Stimulated activated CD8-positive, alpha-beta memory T cell treated with anti-CD3 and anti-CD28 coated beads, Interleukin-12 subunit alpha, Interleukin-12 subunit beta, amount 100 ng/mL, for 4 hours (primary cell): ENCODE data around the gene OR52N5.

Experiments
- DNase-seq: peaks from one replicate; pipeline ENCODE4 v3.0.0-alpha.2; 2020; ENCODE audit warnings: low read depth

Gene OR52N5

GRCh38 chr11:5783255-5783654 is at the start of gene OR52N5:
TSS of gene OR52N5 (minus strand) at chr11:5783355. CDS start at chr11:5778634, 4,721 bp downstream.
- DNase-seq: no peak

DNA sequence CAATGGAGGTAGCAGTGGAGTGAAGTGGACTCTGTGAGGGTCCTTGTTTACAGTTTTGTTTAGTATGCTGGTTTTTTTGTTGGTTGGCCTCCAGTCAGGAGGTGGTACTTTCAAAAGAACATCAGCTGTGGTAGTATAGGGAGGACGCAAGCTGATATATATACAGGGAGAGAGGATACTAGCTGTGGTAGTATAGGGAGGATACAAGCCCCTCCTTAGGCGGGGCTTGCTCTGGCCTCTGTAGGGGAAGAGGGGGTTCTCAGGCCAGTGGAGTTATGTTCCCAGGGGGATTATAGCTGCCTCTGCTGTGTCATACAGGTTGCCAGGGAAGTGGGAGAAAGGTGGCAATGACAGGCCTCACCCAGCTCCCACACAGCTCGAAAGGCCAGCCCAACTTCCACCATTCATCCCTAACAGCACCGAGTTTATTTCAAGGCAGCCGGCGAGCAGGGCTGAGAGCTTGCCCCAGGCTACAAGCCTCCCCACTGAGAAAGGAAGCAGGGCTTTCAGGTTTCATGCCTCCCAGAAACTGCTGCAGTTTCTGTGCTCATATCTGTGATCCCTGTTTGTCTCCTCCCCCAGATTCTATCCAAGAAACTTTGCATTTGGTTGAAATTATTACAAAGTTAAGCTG is 48.2 kb upstream of the OR52N5 start:
- no peak for DNase-seq

GRCh38 chr11:5818245-5818886 is 35.2 kb upstream of the OR52N5 start:
- no peak for DNase-seq

DNA sequence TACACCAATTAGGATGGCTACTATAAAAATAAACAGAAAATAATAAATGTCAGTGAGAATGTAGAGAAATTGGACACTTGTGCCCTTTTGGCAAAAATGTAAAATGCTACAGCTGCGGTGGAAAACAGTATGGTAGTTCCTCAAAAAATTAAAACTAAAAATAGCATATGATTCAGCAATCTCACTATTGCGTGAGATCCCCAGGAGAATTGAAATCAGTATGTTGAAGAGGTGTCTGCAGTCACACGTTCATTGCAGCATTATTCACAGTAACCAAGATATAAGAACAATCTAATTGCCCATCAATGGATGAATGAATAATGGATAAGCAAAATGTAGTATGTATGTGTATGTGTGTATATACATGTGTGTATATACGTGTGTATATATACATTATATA is 32.4 kb upstream of the OR52N5 start:
- no peak for DNase-seq

- DNase-seq: no peak
Measured at GRCh38 chr11:5809905-5810795, 27.0 kb upstream of the OR52N5 start.

DNA sequence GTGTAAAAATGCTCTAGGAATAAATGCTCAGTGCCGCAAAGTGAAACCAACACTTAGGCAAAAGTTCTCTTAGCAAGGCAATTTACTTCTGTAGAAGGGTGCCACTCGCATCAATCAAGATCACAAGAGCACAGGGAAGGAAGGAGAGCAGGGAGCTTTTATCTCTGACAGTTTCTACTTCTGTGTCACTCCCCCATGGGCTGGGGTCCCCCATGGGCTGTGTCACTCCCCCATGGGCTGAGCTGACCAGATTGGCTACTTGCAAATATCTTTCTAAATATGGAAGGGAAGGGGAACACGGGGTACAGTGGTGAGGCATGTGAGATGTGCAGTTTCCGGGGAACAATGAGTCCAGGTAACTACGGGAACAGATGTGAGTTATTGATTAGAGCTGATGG is 26.0 kb upstream of the OR52N5 start:
- DNase-seq: no peak

DNA sequence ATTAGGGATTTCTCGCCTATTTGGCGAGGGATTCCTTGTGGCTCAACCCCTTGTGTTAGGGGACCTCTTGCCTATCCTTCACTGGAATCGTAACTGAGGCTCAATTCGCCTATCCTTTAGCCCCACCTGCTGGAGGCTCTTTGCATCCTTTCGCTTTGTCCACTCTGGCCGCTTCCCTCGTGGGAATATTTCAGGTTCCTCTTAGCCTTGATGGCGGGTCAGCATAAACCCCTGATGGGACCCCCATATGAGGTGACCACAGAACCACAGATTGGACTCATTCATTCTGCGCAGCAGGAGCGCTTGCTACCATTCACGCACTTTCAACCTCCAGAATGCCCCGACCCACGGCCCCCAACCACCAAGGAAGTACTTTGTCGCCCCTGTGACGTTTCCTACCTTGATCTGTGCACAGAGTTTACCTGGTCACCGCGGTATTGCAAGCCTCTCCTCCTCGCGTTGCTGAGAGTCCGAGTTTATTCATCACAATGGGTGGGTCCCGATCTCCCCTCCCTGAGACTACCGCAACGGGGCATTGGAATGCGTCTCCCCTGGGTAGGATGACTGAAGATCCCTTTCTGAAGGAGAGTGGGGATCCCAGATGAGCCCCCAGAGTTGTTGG is 25.5 kb upstream of the OR52N5 start, which contains the start of gene OR52N2:
OR52N2 (plus strand) TSS at position 425 of the 622 bp plus-strand sequence. CDS start 11,412 bp downstream, outside the sequence.
- peak; percentile 37 for DNase-seq

- no peak for DNase-seq
Measured at GRCh38 chr11:5807580-5807979, 24.4 kb upstream of the OR52N5 start.

DNA sequence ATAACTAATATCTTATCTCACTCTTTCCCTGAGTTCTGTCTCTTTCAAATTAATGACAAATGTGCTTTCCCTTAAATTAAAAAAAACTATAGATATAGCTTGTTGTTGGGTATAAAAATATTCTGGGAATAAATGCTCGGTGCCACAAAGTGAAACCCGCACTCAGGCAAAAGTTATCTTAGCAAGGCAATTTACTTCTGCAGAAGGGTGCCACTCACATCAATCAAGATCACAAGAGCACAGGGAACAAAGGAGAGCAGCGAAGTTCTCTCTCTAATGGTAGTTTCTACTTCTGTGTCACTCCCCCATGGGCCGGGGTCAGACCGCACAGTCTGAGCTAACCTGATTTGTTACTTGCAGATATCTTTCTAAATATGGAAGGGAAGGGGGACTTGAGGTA is 20.8 kb upstream of the OR52N5 start:
- no peak for DNase-seq

- DNase-seq: no peak
Measured at GRCh38 chr11:5796541-5796940, 13.4 kb upstream of the OR52N5 start.

GRCh38 chr11:5791165-5791564 is 8.0 kb upstream of the OR52N5 start, which contains the start of gene OR52N1:
TSS of gene OR52N1 (minus strand) at chr11:5791265. CDS start at chr11:5788816, 2,449 bp downstream.
- DNase-seq: no peak

DNA sequence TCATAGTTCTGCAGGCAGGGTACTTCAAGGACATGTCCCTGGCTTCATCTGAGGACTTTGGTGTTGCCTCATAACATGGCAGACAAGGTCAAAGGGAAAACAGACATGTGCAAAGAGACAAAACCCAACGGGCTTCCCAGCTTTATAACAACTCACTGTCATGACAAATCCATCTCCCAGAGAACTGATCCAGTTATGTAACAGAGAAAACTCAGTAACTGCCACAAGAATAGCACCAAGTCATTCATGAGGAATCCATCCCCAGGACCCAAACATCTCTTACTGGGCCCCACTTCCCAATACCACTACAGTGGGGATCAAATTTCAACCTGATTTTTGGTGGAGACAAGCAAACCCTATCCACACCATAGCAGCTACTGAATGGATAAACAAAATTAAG is 16.1 kb downstream of the OR52N5 start:
- no peak for DNase-seq

DNA sequence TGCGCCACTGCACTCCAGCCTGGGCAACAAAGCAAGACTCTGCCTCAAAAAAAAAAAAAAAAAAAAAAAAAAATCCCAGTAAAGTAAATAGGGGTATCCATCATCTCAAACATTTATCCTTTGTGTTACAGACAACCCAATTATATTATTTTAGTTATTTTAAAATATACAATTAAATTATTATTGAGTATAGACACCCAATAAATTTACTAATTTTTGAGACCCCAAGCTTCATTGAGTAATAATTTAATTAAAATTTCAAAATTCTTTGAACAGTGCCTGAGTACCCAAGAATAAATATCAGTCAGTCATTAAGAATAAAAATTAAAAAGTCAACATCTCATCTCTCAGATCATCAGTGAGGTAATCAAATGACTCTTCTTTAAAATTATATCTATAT is 29.2 kb downstream of the OR52N5 start, which contains the start of gene OR52N4:
OR52N4 (plus strand) TSS at position 301 of the 400 bp plus-strand sequence. CDS start 498 bp downstream, outside the sequence.
- no peak for DNase-seq

DNA sequence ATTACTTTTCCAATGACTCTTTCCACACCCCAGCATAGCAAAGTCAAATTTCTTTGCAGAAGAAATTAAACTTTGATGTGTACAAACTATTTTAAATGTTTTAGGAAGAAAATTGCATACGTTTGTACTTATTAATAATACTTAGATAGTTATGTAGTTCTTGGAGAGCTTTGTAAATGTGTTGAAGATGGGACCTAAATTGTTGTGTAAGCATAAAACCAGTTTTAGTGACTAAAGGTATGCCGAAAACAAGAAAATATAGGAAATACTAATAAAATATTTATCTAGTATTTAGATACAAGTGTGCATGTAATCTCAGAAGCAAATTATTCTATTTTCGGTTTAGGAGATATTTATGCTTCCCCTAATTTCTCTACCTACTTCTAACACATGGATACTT is 33.3 kb downstream of the OR52N5 start:
- no peak for DNase-seq

DNA sequence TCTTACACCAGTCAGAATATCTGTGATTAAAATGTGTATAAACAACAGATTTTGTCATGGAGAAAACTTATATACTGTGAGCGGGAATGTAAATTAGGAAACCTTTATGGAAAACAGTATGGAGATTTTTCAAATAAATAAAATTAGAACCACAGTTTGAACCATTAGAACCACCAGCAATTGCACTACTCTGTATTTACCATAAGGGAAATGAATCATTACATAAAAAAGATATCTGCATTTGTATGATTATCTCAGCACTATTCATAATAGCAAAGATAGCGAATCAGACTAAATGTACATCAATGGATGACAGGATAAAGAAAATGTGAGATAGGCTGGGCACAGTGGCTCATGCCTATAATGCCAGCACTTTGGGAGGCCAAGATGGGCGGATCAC is 36.5 kb downstream of the OR52N5 start:
- no peak for DNase-seq

DNA sequence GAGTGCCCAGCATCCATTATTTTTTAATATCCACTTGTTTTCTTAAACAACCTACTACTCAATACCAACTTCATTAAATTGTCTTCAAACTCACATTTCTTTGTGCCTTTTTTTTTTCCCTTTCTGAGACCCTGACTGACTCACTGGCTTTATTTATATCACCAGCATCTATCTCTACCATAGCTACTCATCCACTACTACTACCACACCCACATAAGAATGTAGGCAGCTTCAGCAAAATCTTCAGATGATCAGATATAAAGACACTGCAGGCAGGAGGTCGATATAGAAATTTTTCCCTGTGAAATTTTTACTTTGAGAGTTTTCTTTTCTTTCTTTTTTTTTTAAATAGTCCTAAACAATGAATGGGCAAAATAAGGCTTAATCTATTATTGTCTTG is 44.7 kb downstream of the OR52N5 start:
- no peak for DNase-seq

- no peak for DNase-seq
Measured at GRCh38 chr11:5737670-5738392, 45.3 kb downstream of the OR52N5 start.

- no peak for DNase-seq
Measured at GRCh38 chr11:5737091-5737490, 46.1 kb downstream of the OR52N5 start.

DNA sequence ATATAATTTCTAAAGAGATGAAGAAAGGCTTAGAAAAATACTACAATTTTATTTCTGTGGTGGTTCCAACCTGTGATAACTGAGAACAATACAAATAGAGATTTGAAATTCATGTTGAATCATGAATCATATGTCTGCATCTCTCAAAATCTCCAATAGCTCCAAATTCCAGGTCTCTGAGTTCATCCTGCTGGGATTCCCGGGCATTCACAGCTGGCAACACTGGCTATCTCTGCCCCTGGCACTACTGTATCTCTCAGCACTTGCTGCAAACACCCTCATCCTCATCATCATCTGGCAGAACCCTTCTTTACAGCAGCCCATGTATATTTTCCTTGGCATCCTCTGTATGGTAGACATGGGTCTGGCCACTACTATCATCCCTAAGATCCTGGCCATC is 46.8 kb downstream of the OR52N5 start, which contains the start of gene OR56B1:
OR56B1 (plus strand) TSS at position 53 of the 400 bp plus-strand sequence; CDS start at position 122, 69 bp downstream.
- DNase-seq: no peak

DNA sequence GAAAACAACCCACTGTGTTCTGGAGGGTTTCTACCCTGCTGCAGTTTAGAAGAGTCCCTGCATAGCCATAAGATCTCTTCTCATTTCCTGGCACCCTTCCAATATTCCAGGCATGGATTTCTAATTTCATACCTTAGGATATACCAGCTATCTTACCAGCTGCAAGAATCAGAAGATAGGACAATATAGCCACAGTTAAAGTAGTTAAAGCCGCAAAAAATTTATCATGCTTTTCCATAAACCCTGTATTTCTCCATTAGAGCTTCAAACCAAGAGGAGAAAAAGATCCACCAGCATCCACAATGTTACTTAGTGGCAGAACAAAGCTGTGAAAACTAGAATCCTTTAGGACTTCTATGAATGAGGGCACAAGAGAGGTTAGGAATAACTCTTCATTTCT is 55.5 kb downstream of the OR52N5 start:
- no peak for DNase-seq

GRCh38 chr11:5726351-5726750 is 56.8 kb downstream of the OR52N5 start:
- DNase-seq: no peak
